A549 treated with Hydrocortisone at 1 μM for 4 hours (cell line): ENCODE results near the gene CPTP. TPM values are rescaled to one million over a fixed set of nuclear protein-coding genes. Genes with fewer than 3 reads are reported as not detected.

Source experiments
- total RNA-seq: library from RNA; stranded (reverse); fragments of 200-300 nt; extraction: Qiagen RNA extraction; gene quantifications from 5 replicates; pipeline ENCODE4 v1.2.3, GENCODE V29; 2022

CPTP gene
- 17.2 to 23.3 TPM (median 21.9 TPM) in 5 replicates for total RNA-seq

DNA sequence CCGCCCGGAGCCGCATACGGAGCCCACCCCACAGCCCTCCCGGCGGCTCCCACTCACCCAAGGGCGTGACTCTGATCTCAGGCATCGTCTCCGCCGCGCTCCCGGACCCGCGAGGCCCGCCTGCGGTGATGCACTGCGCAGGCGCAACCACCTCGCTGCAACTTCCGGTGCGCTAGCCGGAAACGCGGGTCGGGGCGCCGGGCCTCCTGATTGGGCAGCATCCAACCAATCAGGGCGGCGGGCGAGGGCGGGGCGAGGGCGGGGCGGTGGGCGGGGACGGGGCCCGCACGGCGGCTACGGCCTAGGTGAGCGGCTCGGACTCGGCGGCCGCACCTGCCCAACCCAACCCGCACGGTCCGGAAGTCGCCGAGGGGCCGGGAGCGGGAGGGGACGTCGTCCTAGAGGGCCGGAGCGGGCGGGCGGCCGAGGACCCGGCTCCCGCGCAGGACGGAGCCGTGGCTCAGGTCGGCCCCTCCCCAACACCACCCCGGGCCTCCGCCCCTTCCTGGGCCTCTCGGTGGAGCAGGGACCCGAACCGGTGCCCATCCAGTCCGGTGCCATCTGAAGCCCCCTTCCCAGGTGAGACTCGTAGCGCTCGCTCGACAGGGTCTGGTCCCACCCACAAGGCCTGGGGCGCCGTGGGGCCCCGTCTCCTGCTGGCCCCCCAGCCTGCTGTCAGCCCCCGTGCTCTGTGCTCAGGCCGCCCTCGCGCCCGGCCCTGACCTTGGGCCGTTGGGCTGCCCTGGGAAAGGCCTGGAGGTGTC lies at the start of gene CPTP, which contains the start of gene INTS11:
CPTP (plus strand) TSS at position 279 of the 764 bp plus-strand sequence. CDS start 2,109 bp downstream, outside the sequence.
INTS11 (minus strand) TSS at position 137 of the 764 bp plus-strand sequence; CDS start at position 85, 52 bp downstream.

DNA sequence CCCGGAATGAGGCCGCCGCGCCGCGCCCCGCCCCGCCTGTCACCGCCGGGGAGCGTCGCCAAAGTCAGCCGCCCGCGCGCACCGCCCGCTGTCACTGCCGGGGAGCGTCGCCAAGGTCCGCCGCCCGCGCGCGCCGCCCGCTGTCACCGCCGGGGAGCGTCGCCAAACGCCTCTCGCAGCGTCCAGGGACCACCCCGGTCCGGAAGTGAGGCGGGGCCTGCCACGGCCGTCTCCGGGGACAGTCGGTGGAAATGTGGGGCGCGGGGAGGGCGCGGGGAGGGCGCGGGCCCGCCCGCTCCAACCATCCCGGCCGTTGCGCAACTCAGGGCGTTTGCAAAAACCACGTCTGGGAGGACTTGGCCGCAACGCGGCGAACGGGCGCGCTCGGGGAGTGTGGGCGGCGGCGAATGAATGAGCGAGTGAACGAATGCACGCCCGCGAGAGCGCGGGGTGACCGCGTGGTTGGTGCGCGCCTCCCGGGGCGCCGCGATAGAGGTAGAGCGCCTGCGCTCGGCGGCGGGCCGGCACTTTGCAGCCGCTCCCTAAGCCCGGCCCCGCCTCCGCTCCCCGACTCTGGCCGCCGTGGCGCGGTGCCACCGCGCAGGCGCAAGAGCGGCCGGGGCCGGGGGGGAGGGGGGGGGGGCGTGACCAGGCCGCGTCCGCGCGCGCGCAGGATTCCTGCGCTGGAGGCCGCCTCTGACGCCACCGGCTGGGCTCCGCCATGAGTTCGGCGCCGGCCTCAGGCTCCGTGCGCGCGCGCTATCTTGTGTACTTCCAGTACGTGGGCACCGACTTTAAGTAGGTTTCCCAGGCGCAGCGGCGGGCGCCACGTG lies 16.5 kb upstream of the CPTP start, which contains the start of the genes ACAP3 and PUSL1:
ACAP3 (minus strand) TSS at position 8 of the 833 bp plus-strand sequence. CDS start 115 bp downstream, outside the sequence.
PUSL1 (plus strand) TSS at position 675 of the 833 bp plus-strand sequence; CDS start at position 722, 47 bp downstream.

DNA sequence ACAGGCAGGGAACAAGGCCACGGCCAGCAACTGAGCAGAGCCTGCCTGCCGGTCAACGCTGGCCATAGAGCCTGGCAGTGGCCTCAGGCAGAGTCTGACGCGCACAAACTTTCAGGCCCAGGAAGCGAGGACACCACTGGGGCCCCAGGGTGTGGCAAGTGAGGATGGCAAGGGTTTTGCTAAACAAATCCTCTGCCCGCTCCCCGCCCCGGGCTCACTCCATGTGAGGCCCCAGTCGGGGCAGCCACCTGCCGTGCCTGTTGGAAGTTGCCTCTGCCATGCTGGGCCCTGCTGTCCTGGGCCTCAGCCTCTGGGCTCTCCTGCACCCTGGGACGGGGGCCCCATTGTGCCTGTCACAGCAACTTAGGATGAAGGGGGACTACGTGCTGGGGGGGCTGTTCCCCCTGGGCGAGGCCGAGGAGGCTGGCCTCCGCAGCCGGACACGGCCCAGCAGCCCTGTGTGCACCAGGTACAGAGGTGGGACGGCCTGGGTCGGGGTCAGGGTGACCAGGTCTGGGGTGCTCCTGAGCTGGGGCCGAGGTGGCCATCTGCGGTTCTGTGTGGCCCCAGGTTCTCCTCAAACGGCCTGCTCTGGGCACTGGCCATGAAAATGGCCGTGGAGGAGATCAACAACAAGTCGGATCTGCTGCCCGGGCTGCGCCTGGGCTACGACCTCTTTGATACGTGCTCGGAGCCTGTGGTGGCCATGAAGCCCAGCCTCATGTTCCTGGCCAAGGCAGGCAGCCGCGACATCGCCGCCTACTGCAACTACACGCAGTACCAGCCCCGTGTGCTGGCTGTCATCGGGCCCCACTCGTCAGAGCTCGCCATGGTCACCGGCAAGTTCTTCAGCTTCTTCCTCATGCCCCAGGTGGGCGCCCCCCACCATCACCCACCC lies 6.7 kb downstream of the CPTP start, which contains the start of gene TAS1R3:
TAS1R3 (plus strand) TSS at position 213 of the 898 bp plus-strand sequence; CDS start at position 279, 66 bp downstream.

GRCh38 chr1:1349256-1350012 lies 24.8 kb downstream of the CPTP start, which contains the start of gene DVL1:
Gene DVL1 (minus strand): TSS chr1:1349418. CDS start chr1:1349065, 353 bp downstream.

GRCh38 chr1:1358433-1359271 lies 34.0 kb downstream of the CPTP start, which contains the start of gene MXRA8:
Gene MXRA8 (minus strand): TSS chr1:1358555. CDS start chr1:1358504, 51 bp downstream.

GRCh38 chr1:1374929-1375662 lies 50.5 kb downstream of the CPTP start, which contains the start of gene AURKAIP1:
Gene AURKAIP1 (minus strand): TSS chr1:1375207. CDS start chr1:1374756, 451 bp downstream.

Other genes starting within 250 kb of the CPTP start
- 9.2 to 14.7 TPM (median 13.6 TPM) in 5 replicates for gene C1orf159, start 208.7 kb upstream of the CPTP start, total RNA-seq
- not detected in 5 replicates for gene TTLL10, start 150.9 kb upstream of the CPTP start, total RNA-seq
- gene TNFRSF18, start 118.2 kb upstream of the CPTP start, total RNA-seq, result 0.17 to 0.42 TPM in 2 of 5 replicates, not detected in the others
- 0.09 to 0.34 TPM (median 0.25 TPM) in 3 of 5 replicates, not detected in the others for gene TNFRSF4, start 110.6 kb upstream of the CPTP start, total RNA-seq
- gene SDF4, start 92.8 kb upstream of the CPTP start, total RNA-seq, result 113 to 131 TPM (median 122 TPM) in 5 replicates
- gene B3GALT6, start 92.6 kb upstream of the CPTP start, total RNA-seq, result 11.3 to 19.2 TPM (median 17.6 TPM) in 5 replicates
- gene C1QTNF12, start 78.1 kb upstream of the CPTP start, total RNA-seq, result 0.97 to 2.3 TPM (median 1.3 TPM) in 5 replicates
- 36.7 to 49.8 TPM (median 47.1 TPM) in 5 replicates for gene UBE2J2, start 50.9 kb upstream of the CPTP start, total RNA-seq
- gene SCNN1D, start 44.4 kb upstream of the CPTP start, total RNA-seq, result 0.76 to 1.3 TPM (median 0.84 TPM) in 5 replicates
- 12.0 to 17.3 TPM (median 13.6 TPM) in 5 replicates for gene ACAP3, start 16.9 kb upstream of the CPTP start, total RNA-seq
- gene PUSL1, start 16.2 kb upstream of the CPTP start, total RNA-seq, result 14.3 to 24.7 TPM (median 22.7 TPM) in 5 replicates
- 53.7 to 59.5 TPM (median 54.7 TPM) in 5 replicates for gene INTS11, start 142 bp upstream of the CPTP start, total RNA-seq
- 0.07 to 0.24 TPM (median 0.20 TPM) in 5 replicates for gene TAS1R3, start 6.5 kb downstream of the CPTP start, total RNA-seq
- 50.0 to 68.0 TPM (median 63.0 TPM) in 5 replicates for gene DVL1, start 24.6 kb downstream of the CPTP start, total RNA-seq
- 0.12 to 0.25 TPM (median 0.16 TPM) in 5 replicates for gene MXRA8, start 33.8 kb downstream of the CPTP start, total RNA-seq
- 95.4 to 183 TPM (median 168 TPM) in 5 replicates for gene AURKAIP1, start 50.4 kb downstream of the CPTP start, total RNA-seq
- gene CCNL2, start 74.5 kb downstream of the CPTP start, total RNA-seq, result 42.3 to 54.3 TPM (median 50.5 TPM) in 5 replicates
- gene MRPL20, start 82.5 kb downstream of the CPTP start, total RNA-seq, result 128 to 154 TPM (median 130 TPM) in 5 replicates
- 0.06 to 0.14 TPM (median 0.14 TPM) in 3 of 5 replicates, not detected in the others for gene ANKRD65, start 96.5 kb downstream of the CPTP start, total RNA-seq
- 4.1 to 15.8 TPM (median 12.9 TPM) in 5 replicates for gene VWA1, start 110.9 kb downstream of the CPTP start, total RNA-seq
- gene ATAD3C, start 124.9 kb downstream of the CPTP start, total RNA-seq, result not detected in 5 replicates
- 1.3 to 3.2 TPM (median 2.9 TPM) in 5 replicates for gene ATAD3B, start 147.0 kb downstream of the CPTP start, total RNA-seq
- gene ATAD3A, start 187.4 kb downstream of the CPTP start, total RNA-seq, result 31.1 to 37.8 TPM (median 35.1 TPM) in 5 replicates
- 0.24 to 0.70 TPM (median 0.38 TPM) in 4 of 5 replicates, not detected in the other for gene TMEM240, start 215.8 kb downstream of the CPTP start, total RNA-seq